ENCODE results near the gene AP1S2.
A peak's percentile ranks its signal among the peaks of the same experiment; 100 is the strongest.

The AP1S2 gene

GRCh38 chrX:15804563-15804962 lies 50.0 kb downstream of the AP1S2 start:
- DNase-seq, result no peak

GRCh38 chrX:15797707-15798106 lies 56.9 kb downstream of the AP1S2 start:
- DNase-seq, result no peak

GRCh38 chrX:15790769-15791290 lies 63.8 kb downstream of the AP1S2 start:
- DNase-seq, result no peak

GRCh38 chrX:15789979-15790768 lies 64.4 kb downstream of the AP1S2 start, which contains the start of gene ZRSR2:
Gene ZRSR2, plus strand, starts transcription at chrX:15790484. Its CDS starts 12 bp downstream, at chrX:15790496.
- DNase-seq, result peak; percentile 95

- no peak for DNase-seq
Measured at GRCh38 chrX:15786915-15787314, 67.7 kb downstream of the AP1S2 start.

GRCh38 chrX:15785176-15785750 lies 69.3 kb downstream of the AP1S2 start:
- no peak for DNase-seq

- DNase-seq, result no peak
Measured at GRCh38 chrX:15781961-15782699, 72.5 kb downstream of the AP1S2 start.

Data from retina (tissue), 1 donor.